Neural progenitor cell (in vitro differentiated cells): ENCODE measurements around the gene ENPP7. TPM values are rescaled to one million over a fixed set of nuclear protein-coding genes. Genes with fewer than 3 reads are reported as not detected.

ENCODE experiments used
- DNase-seq: peaks from one replicate; pipeline ENCODE4 v3.0.0-alpha.2; 2016; ENCODE audit warnings: low spot score
- H2AFZ ChIP-seq: fragments of 200-600 bp; sonication (generic); replicated peaks from 2 replicates; pipeline ENCODE4 v1.6.1; 2016; ENCODE audit warnings: antibody characterized with exemption
- H3F3A ChIP-seq: fragments of 200-600 bp; sonication (generic); 2 replicates; pipeline ENCODE4 v1.6.1; 2016; ENCODE audit warnings: antibody characterized with exemption, low read depth
- H3K27ac ChIP-seq: fragments of 200-600 bp; sonication (generic); 2 replicates; pipeline ENCODE4 v1.5.1; 2016; ENCODE audit warnings: mild to moderate bottlenecking
- H3K27me3 ChIP-seq: fragments of 200-600 bp; sonication (generic); 2 replicates; pipeline ENCODE4 v1.6.1; 2016; ENCODE audit warnings: mild to moderate bottlenecking, moderate library complexity
- H3K36me3 ChIP-seq: fragments of 200-600 bp; sonication (generic); 2 replicates; pipeline ENCODE4 v1.5.1; 2016
- H3K4me1 ChIP-seq: fragments of 200-600 bp; sonication (generic); 2 replicates; pipeline ENCODE4 v1.6.1; 2016; ENCODE audit warnings: mixed run types
- H3K4me2 ChIP-seq: fragments of 200-600 bp; sonication (generic); 2 replicates; pipeline ENCODE4 v1.6.1; 2016
- H3K4me3 ChIP-seq: fragments of 200-600 bp; sonication (generic); 2 replicates; pipeline ENCODE4 v1.5.1; 2016
- H3K79me2 ChIP-seq: fragments of 200-600 bp; sonication (generic); 2 replicates; pipeline ENCODE4 v1.6.1; 2016; ENCODE audit warnings: low read depth
- H3K9ac ChIP-seq: fragments of 200-600 bp; sonication (generic); 2 replicates; pipeline ENCODE4 v1.6.1; 2016
- H3K9me3 ChIP-seq: fragments of 200-600 bp; sonication (generic); 2 replicates; pipeline ENCODE4 v1.5.1; 2016; ENCODE audit warnings: low read depth
- H4K20me1 ChIP-seq: fragments of 200-600 bp; sonication (generic); 2 replicates; pipeline ENCODE4 v1.6.1; 2016; ENCODE audit warnings: low read depth
- H3K27ac Mint-ChIP-seq: 3 replicates; pipeline ENCODE4 v1.8.0; 2021; ENCODE audit warnings: mixed read lengths
- H3K27me3 Mint-ChIP-seq: 2 replicates; pipeline ENCODE4 v1.8.0; 2022; ENCODE audit warnings: low read depth, mild to moderate bottlenecking, inconsistent platforms, moderate library complexity, mixed read lengths; ENCODE audit not compliant: insufficient read depth
- H3K36me3 Mint-ChIP-seq: 3 replicates; pipeline ENCODE4 v1.8.0; 2021; ENCODE audit warnings: mixed read lengths
- H3K4me1 Mint-ChIP-seq: 3 replicates; pipeline ENCODE4 v1.8.0; 2021; ENCODE audit warnings: mixed read lengths
- H3K4me3 Mint-ChIP-seq: 3 replicates; pipeline ENCODE4 v1.8.0; 2021; ENCODE audit warnings: mild to moderate bottlenecking, moderate library complexity, mixed read lengths
- H3K9me3 Mint-ChIP-seq: 3 replicates; pipeline ENCODE4 v1.8.0; 2020; ENCODE audit warnings: mixed read lengths
- CTCF ChIP-seq: fragments of 200-600 bp; sonication (generic); IDR thresholded peaks from 2 replicates; pipeline ENCODE4 v1.5.1; 2017; ENCODE audit warnings: antibody characterized with exemption, mild to moderate bottlenecking
- EZH2 ChIP-seq: fragments of 200-600 bp; sonication (generic); IDR thresholded peaks from 2 replicates; pipeline ENCODE4 v1.6.1; 2017; ENCODE audit warnings: antibody characterized with exemption, mild to moderate bottlenecking, moderate library complexity
- EZH2phosphoT487 ChIP-seq: fragments of 200-600 bp; sonication (generic); IDR thresholded peaks from 2 replicates; pipeline ENCODE4 v1.6.1; 2017; ENCODE audit warnings: antibody characterized with exemption
- total RNA-seq: library from RNA; depleted of rRNA; stranded (reverse); fragments of >200 nt; gene quantifications from 2 replicates; pipeline ENCODE4 v1.2.3, GENCODE V29; 2015; ENCODE audit warnings: low replicate concordance

Gene ENPP7
- total RNA-seq, 1 donor from 2014 or later, result not detected

- Histone ChIP-seq H3K9ac (no peak overlapping the region), H3K27me3 (no peaks in the 10 kb centered on the region), H3K4me1 (no peaks in the 10 kb centered on the region), H3K27ac (no peak overlapping the region), H4K20me1 (no peaks in the 10 kb centered on the region), H3K79me2 (no peaks in the 10 kb centered on the region), H3K4me3 (no peak overlapping the region), H3K36me3 (no peaks in the 10 kb centered on the region), H3K4me2 (no peak overlapping the region), H3F3A (no peaks in the 10 kb centered on the region), H3K9me3 (no peaks in the 10 kb centered on the region), H2AFZ (no peak overlapping the region)
- Mint-ChIP-seq H3K9me3 (no peaks in the 10 kb centered on the region), H3K36me3 (no peaks in the 10 kb centered on the region), H3K4me3 (no peak overlapping the region), H3K4me1 (peaks cover 5% of the 10 kb centered on the region), H3K27ac (no peak overlapping the region), H3K27me3 (peaks cover 3% of the 10 kb centered on the region)
- TF ChIP-seq CTCF (no peak), EZH2 (no peak), EZH2phosphoT487 (no peak)
- DNase-seq, result no peak
These were observed 17.4 kb upstream of the ENPP7 start for GRCh38 chr17:79713391-79713790.

GRCh38 chr17:79714176-79715097 is 16.3 kb upstream of the ENPP7 start:
- no peaks in the 10 kb centered on the region for H3F3A ChIP-seq
- H3K4me3 ChIP-seq, result no peak overlapping the region
- TF ChIP-seq CTCF (no peak), EZH2phosphoT487 (no peak), EZH2 (no peak)
- no peaks in the 10 kb centered on the region for H3K79me2 ChIP-seq
- H3K9me3 ChIP-seq, result no peaks in the 10 kb centered on the region
- no peak overlapping the region for H2AFZ ChIP-seq
- H3K9me3 Mint-ChIP-seq, result no peaks in the 10 kb centered on the region
- no peaks in the 10 kb centered on the region for H3K36me3 ChIP-seq
- H3K27me3 Mint-ChIP-seq, result peaks cover 3% of the 10 kb centered on the region
- no peak overlapping the region for H3K27ac Mint-ChIP-seq
- no peak overlapping the region for H3K27ac ChIP-seq
- H3K36me3 Mint-ChIP-seq, result no peaks in the 10 kb centered on the region
- no peaks in the 10 kb centered on the region for H4K20me1 ChIP-seq
- H3K4me1 ChIP-seq, result no peaks in the 10 kb centered on the region
- peak overlapping the region; percentile 48 for H3K4me3 Mint-ChIP-seq
- H3K27me3 ChIP-seq, result no peaks in the 10 kb centered on the region
- peaks cover 5% of the 10 kb centered on the region for H3K4me1 Mint-ChIP-seq
- H3K4me2 ChIP-seq, result no peak overlapping the region
- no peak overlapping the region for H3K9ac ChIP-seq
- no peak for DNase-seq

GRCh38 chr17:79715098-79715942 is 15.4 kb upstream of the ENPP7 start:
- Histone ChIP-seq H3K9ac (no peak overlapping the region), H3K36me3 (no peaks in the 10 kb centered on the region), H3K27ac (no peak overlapping the region), H3K4me2 (no peak overlapping the region), H3K79me2 (no peaks in the 10 kb centered on the region), H3K9me3 (no peaks in the 10 kb centered on the region), H3F3A (no peaks in the 10 kb centered on the region), H2AFZ (no peak overlapping the region), H3K4me3 (no peak overlapping the region), H4K20me1 (no peaks in the 10 kb centered on the region), H3K4me1 (no peaks in the 10 kb centered on the region), H3K27me3 (no peaks in the 10 kb centered on the region)
- Mint-ChIP-seq H3K27ac (no peak overlapping the region), H3K9me3 (peaks cover 2% of the 10 kb centered on the region), H3K4me1 (peaks cover 5% of the 10 kb centered on the region), H3K36me3 (no peaks in the 10 kb centered on the region), H3K27me3 (peaks cover 6% of the 10 kb centered on the region), H3K4me3 (no peak overlapping the region)
- DNase-seq, result no peak
- TF ChIP-seq EZH2phosphoT487, result no peak
- no peak for TF ChIP-seq CTCF
- no peak for TF ChIP-seq EZH2
